SH-SY5Y (cell line): Measurements from ENCODE around the gene OR8G1.

Experiments
- GATA2 ChIP-seq: IDR thresholded peaks from 2 replicates; pipeline ENCODE4 v1.6.1; 2011; ENCODE audit warnings: mild to moderate bottlenecking, low read depth, low read length
- GATA3 ChIP-seq: IDR thresholded peaks from 2 replicates; pipeline ENCODE4 v1.6.1; 2011; ENCODE audit warnings: low read depth, mild to moderate bottlenecking, low read length, moderate library complexity

The OR8G1 gene

GRCh38 chr11:124210421-124210820, 30.5 kb upstream of the OR8G1 start:
- no peak for TF ChIP-seq GATA2
- no peak for TF ChIP-seq GATA3

- TF ChIP-seq GATA3 (no peak), GATA2 (no peak)
Observed at GRCh38 chr11:124211321-124211720, 29.6 kb upstream of the OR8G1 start.

- TF ChIP-seq GATA3 (no peak), GATA2 (no peak)
Observed at GRCh38 chr11:124214027-124214426, 26.9 kb upstream of the OR8G1 start.

GRCh38 chr11:124219126-124219525, 21.8 kb upstream of the OR8G1 start:
- no peak for TF ChIP-seq GATA2
- TF ChIP-seq GATA3 = no peak

- TF ChIP-seq GATA3 = no peak
- no peak for TF ChIP-seq GATA2
Observed at GRCh38 chr11:124222407-124222806, 18.5 kb upstream of the OR8G1 start.

- no peak for TF ChIP-seq GATA3
Observed at GRCh38 chr11:124225471-124225870, 15.4 kb upstream of the OR8G1 start.

GRCh38 chr11:124233376-124233775, 7.5 kb upstream of the OR8G1 start:
- TF ChIP-seq GATA3 = no peak
- no peak for TF ChIP-seq GATA2

- TF ChIP-seq GATA3 = no peak
- TF ChIP-seq GATA2 = no peak
Observed at GRCh38 chr11:124238512-124238911, 2.4 kb upstream of the OR8G1 start.

GRCh38 chr11:124256076-124256475, 15.2 kb downstream of the OR8G1 start, which contains the start of gene OR8G5:
OR8G5 (plus strand) TSS chr11:124256376; CDS start chr11:124264932, 8,556 bp downstream.
- TF ChIP-seq GATA3 (no peak), GATA2 (no peak)

GRCh38 chr11:124274000-124274399, 33.1 kb downstream of the OR8G1 start:
- no peak for TF ChIP-seq GATA3

- TF ChIP-seq GATA2 (no peak), GATA3 (no peak)
Observed at GRCh38 chr11:124276081-124276480, 35.2 kb downstream of the OR8G1 start.

- no peak for TF ChIP-seq GATA3
- TF ChIP-seq GATA2 = no peak
Observed at GRCh38 chr11:124277207-124277606, 36.3 kb downstream of the OR8G1 start.

GRCh38 chr11:124277804-124278203, 36.9 kb downstream of the OR8G1 start:
- TF ChIP-seq GATA2 (no peak), GATA3 (no peak)

- TF ChIP-seq GATA2 = no peak
- TF ChIP-seq GATA3 = no peak
Observed at GRCh38 chr11:124278261-124278660, 37.4 kb downstream of the OR8G1 start.

GRCh38 chr11:124285610-124286344, 44.9 kb downstream of the OR8G1 start:
- TF ChIP-seq GATA2 = no peak
- TF ChIP-seq GATA3 = no peak

GRCh38 chr11:124294687-124295086, 53.8 kb downstream of the OR8G1 start:
- TF ChIP-seq GATA2 = no peak
- no peak for TF ChIP-seq GATA3
